Neural cell (in vitro differentiated cells): ENCODE measurements around the gene ZNF391.

Experiments used
- EP300 ChIP-seq: fragments of 450-650 bp; conservative IDR thresholded peaks from 2 replicates; pipeline ENCODE4 v1.6.1; 2014; ENCODE audit warnings: antibody characterized with exemption, mild to moderate bottlenecking, moderate library complexity; ENCODE audit not compliant: poor library complexity, severe bottlenecking
- EZH2 ChIP-seq: fragments of 200-600, 300-800 bp; shearing (Covaris generic), sonication (generic); IDR thresholded peaks from 2 replicates; pipeline ENCODE4 v1.6.1; 2014; ENCODE audit warnings: antibody characterized with exemption, low read length, borderline replicate concordance, mild to moderate bottlenecking; ENCODE audit not compliant: insufficient read depth, poor library complexity, severe bottlenecking
- SMC3 ChIP-seq: fragments of 450-650 bp; conservative IDR thresholded peaks from 2 replicates; pipeline ENCODE4 v1.6.1; 2014; ENCODE audit warnings: antibody characterized with exemption, mild to moderate bottlenecking, moderate library complexity; ENCODE audit not compliant: poor library complexity

DNA sequence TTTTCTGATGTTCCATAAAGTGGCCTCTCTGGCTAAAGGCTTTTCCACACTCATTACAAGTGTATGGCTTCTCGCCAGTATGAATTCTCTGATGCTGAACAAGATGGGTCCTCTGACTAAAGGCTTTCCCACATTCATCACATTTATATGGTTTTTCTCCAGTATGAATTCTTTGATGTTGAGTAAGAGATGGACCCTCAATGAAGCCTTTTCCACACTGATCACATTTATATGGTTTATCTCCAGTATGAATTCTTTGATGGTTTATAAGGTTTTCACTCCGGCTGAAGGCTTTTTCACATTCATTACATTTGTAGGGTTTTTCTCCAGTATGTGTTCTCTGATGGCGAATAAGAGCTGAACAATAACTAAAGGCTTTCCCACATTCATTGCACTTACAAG lies 63.9 kb downstream of the ZNF391 start:
- no peak for TF ChIP-seq EZH2
- no peak for TF ChIP-seq EP300
- no peak for TF ChIP-seq SMC3
